ENCODE measurements around the gene BABAM2.

- TF ChIP-seq CTCF (conservative IDR thresholded peaks at IDR 0.05; ENCODE audit: low read length) (no peak), EZH2phosphoT487 (IDR thresholded peaks at IDR 0.05; ENCODE audit: borderline replicate concordance, low read depth, low read length) (no peak)
Observed at GRCh38 chr2:28349546-28350165, 459.1 kb downstream of the BABAM2 start.
